Hepatocyte (in vitro differentiated cells): ENCODE measurements around the gene MAPKAP1.

Source experiments
- EZH2 ChIP-seq: fragments of 200-600 bp; sonication (generic); IDR thresholded peaks from 2 replicates; pipeline ENCODE4 v1.6.1; 2016; ENCODE audit warnings: antibody characterized with exemption, mild to moderate bottlenecking, borderline replicate concordance
- EZH2phosphoT487 ChIP-seq: fragments of 200-600 bp; sonication (generic); IDR thresholded peaks from one replicate; pipeline ENCODE4 v1.6.1; 2018; ENCODE audit warnings: antibody characterized with exemption, mild to moderate bottlenecking, low read depth, moderate library complexity; ENCODE audit not compliant: unreplicated experiment, severe bottlenecking
- TF ChIP-seq, protein P1 (sequence below): fragments of 200-600 bp; sonication (generic); IDR thresholded peaks from 2 replicates; pipeline ENCODE4 v1.5.1; 2016; ENCODE audit warnings: antibody characterized with exemption, mild to moderate bottlenecking; ENCODE audit not compliant: poor library complexity

- TF ChIP-seq, protein P1, sequence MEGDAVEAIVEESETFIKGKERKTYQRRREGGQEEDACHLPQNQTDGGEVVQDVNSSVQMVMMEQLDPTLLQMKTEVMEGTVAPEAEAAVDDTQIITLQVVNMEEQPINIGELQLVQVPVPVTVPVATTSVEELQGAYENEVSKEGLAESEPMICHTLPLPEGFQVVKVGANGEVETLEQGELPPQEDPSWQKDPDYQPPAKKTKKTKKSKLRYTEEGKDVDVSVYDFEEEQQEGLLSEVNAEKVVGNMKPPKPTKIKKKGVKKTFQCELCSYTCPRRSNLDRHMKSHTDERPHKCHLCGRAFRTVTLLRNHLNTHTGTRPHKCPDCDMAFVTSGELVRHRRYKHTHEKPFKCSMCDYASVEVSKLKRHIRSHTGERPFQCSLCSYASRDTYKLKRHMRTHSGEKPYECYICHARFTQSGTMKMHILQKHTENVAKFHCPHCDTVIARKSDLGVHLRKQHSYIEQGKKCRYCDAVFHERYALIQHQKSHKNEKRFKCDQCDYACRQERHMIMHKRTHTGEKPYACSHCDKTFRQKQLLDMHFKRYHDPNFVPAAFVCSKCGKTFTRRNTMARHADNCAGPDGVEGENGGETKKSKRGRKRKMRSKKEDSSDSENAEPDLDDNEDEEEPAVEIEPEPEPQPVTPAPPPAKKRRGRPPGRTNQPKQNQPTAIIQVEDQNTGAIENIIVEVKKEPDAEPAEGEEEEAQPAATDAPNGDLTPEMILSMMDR: no peak
- TF ChIP-seq EZH2 (no peak), EZH2phosphoT487 (no peak)
These were observed 120.9 kb downstream of the MAPKAP1 start for GRCh38 chr9:125586172-125586511.
